Hematopoietic multipotent progenitor cell treated with erythropoietin and hydrocortisone succinate and interleukin-3 and kit ligand, for 17 days (in vitro differentiated cells): ENCODE results near the gene TRAPPC2L.

ENCODE experiments used
- DNase-seq: peaks from one replicate; pipeline ENCODE4 v3.0.0-alpha.2; 2015; ENCODE audit warnings: low spot score

Gene TRAPPC2L

GRCh38 chr16:88856828-88857727 lies at the start of gene TRAPPC2L, which contains the start of gene GALNS:
TSS of gene TRAPPC2L (plus strand) at chr16:88857127. CDS start at chr16:88857151, 24 bp downstream.
TSS of gene GALNS (minus strand) at chr16:88856947. CDS start at chr16:88856877, 70 bp downstream.
- DNase-seq = peak; percentile 99

GRCh38 chr16:88807142-88807625 lies 49.7 kb upstream of the TRAPPC2L start:
- DNase-seq = no peak

GRCh38 chr16:88807626-88808453 lies 49.1 kb upstream of the TRAPPC2L start:
- DNase-seq = no peak

- DNase-seq = no peak
Observed at GRCh38 chr16:88809068-88809675, 47.8 kb upstream of the TRAPPC2L start.

- DNase-seq = no peak
Observed at GRCh38 chr16:88809676-88810165, 47.2 kb upstream of the TRAPPC2L start.

- DNase-seq = no peak
Observed at GRCh38 chr16:88810166-88810911, 46.6 kb upstream of the TRAPPC2L start.

- DNase-seq = no peak
Observed at GRCh38 chr16:88810912-88811768, 45.8 kb upstream of the TRAPPC2L start.

GRCh38 chr16:88811769-88812512 lies 45.0 kb upstream of the TRAPPC2L start, which contains the start of gene APRT:
TSS of gene APRT (minus strand) at chr16:88811928. CDS start at chr16:88811899, 29 bp downstream.
- peak; percentile 93 for DNase-seq

GRCh38 chr16:88812513-88813268 lies 44.2 kb upstream of the TRAPPC2L start:
- DNase-seq = no peak

GRCh38 chr16:88813269-88814143 lies 43.4 kb upstream of the TRAPPC2L start:
- no peak for DNase-seq

- no peak for DNase-seq
Observed at GRCh38 chr16:88814144-88814502, 42.8 kb upstream of the TRAPPC2L start.

GRCh38 chr16:88815227-88815626 lies 41.7 kb upstream of the TRAPPC2L start:
- DNase-seq = no peak

- DNase-seq = peak; percentile 11
Observed at GRCh38 chr16:88815901-88816589, 40.9 kb upstream of the TRAPPC2L start.

- DNase-seq = no peak
Observed at GRCh38 chr16:88816736-88817535, 40.0 kb upstream of the TRAPPC2L start.

GRCh38 chr16:88817785-88818574 lies 38.9 kb upstream of the TRAPPC2L start:
- DNase-seq = no peak

GRCh38 chr16:88818575-88818874 lies 38.4 kb upstream of the TRAPPC2L start:
- no peak for DNase-seq
